Subcutaneous abdominal adipose tissue (tissue), 5 donors: ENCODE data around the gene MUC21.
"Not testable (repeated sequence)": the region's sequence is repeated elsewhere in the genome, so short reads cannot be mapped to it uniquely, and the experiment has no call there.

Experiments
- H3K27ac ChIP-seq: one replicate; pipeline ENCODE4 v1.7.0; 2013; ENCODE audit warnings: low read depth, mild to moderate bottlenecking, inconsistent platforms, low read length, moderate library complexity
- H3K27me3 ChIP-seq, 5 donors: one replicate each; pipeline ENCODE4 v1.7.0; 2013; ENCODE audit warnings: low read length in 5 of 5, inconsistent platforms in 1 of 5; ENCODE audit not compliant: control insufficient read depth in 5 of 5, insufficient read depth in 4 of 5
- H3K36me3 ChIP-seq, 5 donors: one replicate each; pipeline ENCODE4 v1.7.0; 2013; ENCODE audit warnings: low read length in 5 of 5; ENCODE audit not compliant: control insufficient read depth in 5 of 5, insufficient read depth in 5 of 5
- H3K4me1 ChIP-seq, 5 donors: one replicate each; pipeline ENCODE4 v1.7.0; 2013; ENCODE audit warnings: low read length in 5 of 5, mild to moderate bottlenecking in 3 of 5, moderate library complexity in 1 of 5; ENCODE audit not compliant: control insufficient read depth in 5 of 5, insufficient read depth in 5 of 5
- H3K4me3 ChIP-seq, 5 donors: one replicate each; pipeline ENCODE4 v1.7.0; 2013; ENCODE audit warnings: low read length in 5 of 5, low read depth in 1 of 5
- H3K9ac ChIP-seq, 5 donors: one replicate each; pipeline ENCODE4 v1.7.0; 2013; ENCODE audit warnings: low read length in 5 of 5, mild to moderate bottlenecking in 4 of 5, moderate library complexity in 3 of 5
- H3K9me3 ChIP-seq, 5 donors: one replicate each; pipeline ENCODE4 v1.7.0; 2013; ENCODE audit warnings: low read length in 5 of 5; ENCODE audit not compliant: control insufficient read depth in 5 of 5
- donor health status: healthy.
- donor health status: healthy.
- donor health status: healthy.
- donor health status: healthy.
- donor health status: healthy.

Gene MUC21

GRCh38 chr6:31005249-31006020, 21.9 kb downstream of the MUC21 start:
- H3K27ac ChIP-seq, result no peak overlapping the region

GRCh38 chr6:31007694-31008093, 24.2 kb downstream of the MUC21 start:
- Histone ChIP-seq H3K27me3 (peaks cover 0 to 8% (median 3%) of the 10 kb centered on the region in 5 donors), H3K9ac (no peak overlapping the region), H3K4me3 (no peak overlapping the region), H3K36me3 (no peaks in the 10 kb centered on the region), H3K4me1 (peaks cover 0 to 14% (median 0%) of the 10 kb centered on the region in 5 donors), H3K27ac (no peak overlapping the region), H3K9me3 (no peaks in the 10 kb centered on the region)

More at GRCh38 chr6:31005249-31006020, 21.9 kb downstream of the MUC21 start:
- Histone ChIP-seq H3K9me3 (no peaks in the 10 kb centered on the region), H3K36me3 (no peaks in the 10 kb centered on the region), H3K4me1 (peaks cover 0 to 14% (median 0%) of the 10 kb centered on the region in 5 donors), H3K27me3 (peaks cover 0 to 8% (median 3%) of the 10 kb centered on the region in 5 donors), H3K9ac (no peak overlapping the region), H3K4me3 (no peak overlapping the region)

GRCh38 chr6:31008165-31008564, 24.6 kb downstream of the MUC21 start:
- Histone ChIP-seq H3K4me1 (peaks cover 0 to 14% (median 0%) of the 10 kb centered on the region in 5 donors), H3K9me3 (no peaks in the 10 kb centered on the region), H3K27ac (no peak overlapping the region), H3K9ac (no peak overlapping the region), H3K27me3 (peaks cover 0 to 10% (median 3%) of the 10 kb centered on the region in 5 donors), H3K4me3 (no peak overlapping the region), H3K36me3 (no peaks in the 10 kb centered on the region)

GRCh38 chr6:31009731-31010130, 26.2 kb downstream of the MUC21 start:
- no peak overlapping the region for H3K9ac ChIP-seq
- no peak overlapping the region for H3K27ac ChIP-seq
- H3K36me3 ChIP-seq, result no peaks in the 10 kb centered on the region
- peaks cover 0 to 9% (median 0%) of the 10 kb centered on the region in 5 donors for H3K4me1 ChIP-seq
- peaks cover 0 to 10% (median 3%) of the 10 kb centered on the region in 5 donors for H3K27me3 ChIP-seq
- H3K4me3 ChIP-seq, result no peak overlapping the region
- H3K9me3 ChIP-seq, result peaks cover 0 to 5% (median 3%) of the 10 kb centered on the region in 5 donors

GRCh38 chr6:31010393-31011060, 27.0 kb downstream of the MUC21 start, which contains the start of gene MUC22:
TSS of gene MUC22 (plus strand) at chr6:31010474. CDS start at chr6:31010707, 233 bp downstream.
- no peaks in the 10 kb centered on the region for H3K36me3 ChIP-seq
- no peak within 1 kb of the TSS for H3K9ac ChIP-seq
- no peak within 1 kb of the TSS for H3K27ac ChIP-seq
- H3K27me3 ChIP-seq, result peaks cover 0 to 10% (median 3%) of the 10 kb centered on the region in 5 donors
- no peak within 1 kb of the TSS for H3K4me3 ChIP-seq
- H3K4me1 ChIP-seq, result peaks cover 0 to 2% (median 0%) of the 10 kb centered on the region in 5 donors
- H3K9me3 ChIP-seq, result peaks cover 0 to 8% (median 6%) of the 10 kb centered on the region in 5 donors

GRCh38 chr6:31011153-31011552, 27.6 kb downstream of the MUC21 start:
- Histone ChIP-seq H3K27ac (no peak overlapping the region), H3K36me3 (no peaks in the 10 kb centered on the region), H3K27me3 (peaks cover 0 to 10% (median 3%) of the 10 kb centered on the region in 5 donors), H3K9me3 (peaks cover 0 to 8% (median 6%) of the 10 kb centered on the region in 5 donors), H3K4me1 (no peaks in the 10 kb centered on the region), H3K4me3 (no peak overlapping the region), H3K9ac (no peak overlapping the region)

GRCh38 chr6:31016659-31017299, 33.3 kb downstream of the MUC21 start:
- H3K9ac ChIP-seq, result no peak overlapping the region
- peaks cover 0 to 4% (median 2%) of the 10 kb centered on the region in 5 donors for H3K27me3 ChIP-seq
- no peak overlapping the region for H3K27ac ChIP-seq
- peaks cover 0 to 8% (median 6%) of the 10 kb centered on the region in 5 donors for H3K9me3 ChIP-seq
- no peaks in the 10 kb centered on the region for H3K4me1 ChIP-seq
- no peaks in the 10 kb centered on the region for H3K36me3 ChIP-seq
- no peak overlapping the region for H3K4me3 ChIP-seq

- not testable (repeated sequence) for H3K36me3 ChIP-seq, H3K4me3 ChIP-seq, H3K9ac ChIP-seq, H3K27ac ChIP-seq, H3K4me1 ChIP-seq, H3K27me3 ChIP-seq, H3K9me3 ChIP-seq
Measured at GRCh38 chr6:31017436-31017835, 33.9 kb downstream of the MUC21 start.

- H3K27me3 ChIP-seq, result peaks cover 0 to 2% (median 0%) of the 10 kb centered on the region in 5 donors
- no peak overlapping the region for H3K27ac ChIP-seq
- H3K36me3 ChIP-seq, result no peaks in the 10 kb centered on the region
- no peak overlapping the region for H3K4me3 ChIP-seq
- no peaks in the 10 kb centered on the region for H3K4me1 ChIP-seq
- peaks cover 0 to 2% (median 0%) of the 10 kb centered on the region in 5 donors for H3K9me3 ChIP-seq
- H3K9ac ChIP-seq, result no peak overlapping the region
Measured at GRCh38 chr6:31020057-31020456, 36.5 kb downstream of the MUC21 start.
